ENCODE results near the gene KANK4. TPM values are rescaled to one million over a fixed set of nuclear protein-coding genes. Genes with fewer than 3 reads are reported as not detected.

Gene KANK4
- total RNA-seq, 1 donor from 2014 or later = 1.0 TPM

GRCh38 chr1:62343911-62344310, 24.7 kb upstream of the KANK4 start:
- no peak for TF ChIP-seq CTCF (IDR thresholded peaks at IDR 0.05; ENCODE audit: unreplicated experiment)
- H3K27me3 Mint-ChIP-seq = peaks cover 20% of the 10 kb centered on the region
- no peaks in the 10 kb centered on the region for H3K9me3 Mint-ChIP-seq (ENCODE audit: low read depth)

DNA sequence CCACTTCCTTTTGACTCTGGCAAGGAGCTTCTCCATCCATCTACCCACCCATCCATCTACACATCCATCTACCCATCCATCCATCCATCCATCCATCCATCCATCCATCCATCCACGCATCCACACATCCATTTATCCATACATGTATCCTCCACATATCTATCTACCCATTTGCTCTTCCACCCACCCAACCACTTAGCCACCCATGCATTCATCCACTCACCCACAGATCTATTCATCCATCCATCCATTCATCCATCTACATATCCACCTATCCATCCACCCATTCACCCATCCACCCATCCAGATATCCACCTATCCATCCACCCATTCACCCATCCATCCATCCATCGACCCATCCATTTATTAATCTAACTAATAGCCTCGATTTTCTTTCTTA, 23.0 kb upstream of the KANK4 start:
- Mint-ChIP-seq H3K27me3 (peaks cover 24% of the 10 kb centered on the region), H3K9me3 (ENCODE audit: low read depth) (no peaks in the 10 kb centered on the region)
- no peak for TF ChIP-seq CTCF (IDR thresholded peaks at IDR 0.05; ENCODE audit: unreplicated experiment)

More at GRCh38 chr1:62343911-62344310, 24.7 kb upstream of the KANK4 start:
- no peaks in the 10 kb centered on the region for H3K36me3 Mint-ChIP-seq (ENCODE audit: insufficient read depth)
- H3K4me1 Mint-ChIP-seq (ENCODE audit: low read depth) = no peaks in the 10 kb centered on the region
- H3K4me3 Mint-ChIP-seq (ENCODE audit: low read depth) = no peak overlapping the region
- no peak overlapping the region for H3K27ac Mint-ChIP-seq
- no peak for DNase-seq (ENCODE audit: low spot score, unreplicated experiment)

GRCh38 chr1:62341615-62342014, 22.4 kb upstream of the KANK4 start:
- Mint-ChIP-seq H3K36me3 (ENCODE audit: insufficient read depth) (no peaks in the 10 kb centered on the region), H3K4me3 (ENCODE audit: low read depth) (no peak overlapping the region), H3K9me3 (ENCODE audit: low read depth) (no peaks in the 10 kb centered on the region), H3K27ac (no peak overlapping the region), H3K27me3 (peaks cover 24% of the 10 kb centered on the region), H3K4me1 (ENCODE audit: low read depth) (peaks cover 8% of the 10 kb centered on the region)
- no peak for DNase-seq (ENCODE audit: low spot score, unreplicated experiment)
- TF ChIP-seq CTCF (IDR thresholded peaks at IDR 0.05; ENCODE audit: unreplicated experiment) = no peak

More for the DNA sequence above, 23.0 kb upstream of the KANK4 start:
- no peak overlapping the region for H3K27ac Mint-ChIP-seq
- H3K4me3 Mint-ChIP-seq (ENCODE audit: low read depth) = no peak overlapping the region
- H3K4me1 Mint-ChIP-seq (ENCODE audit: low read depth) = peaks cover 8% of the 10 kb centered on the region
- no peaks in the 10 kb centered on the region for H3K36me3 Mint-ChIP-seq (ENCODE audit: insufficient read depth)
- DNase-seq (ENCODE audit: low spot score, unreplicated experiment) = no peak

DNA sequence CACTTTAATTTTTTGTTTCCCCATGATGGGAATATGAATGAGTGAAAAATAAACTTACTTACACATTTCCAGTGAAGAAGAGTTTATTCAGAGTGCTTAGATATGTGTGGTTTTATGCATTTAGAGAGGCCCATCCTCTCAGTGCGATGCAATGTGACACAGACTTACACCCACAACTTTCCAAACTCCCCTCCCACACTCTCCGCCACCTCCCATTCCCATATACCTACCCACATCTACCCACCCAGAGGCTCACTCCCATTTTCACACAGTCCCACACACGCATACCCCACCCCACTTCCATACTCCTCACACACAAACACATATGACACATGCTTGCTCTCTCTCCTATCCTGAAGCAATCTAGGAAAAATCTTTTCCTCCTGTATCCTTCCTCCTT, 21.9 kb upstream of the KANK4 start:
- Mint-ChIP-seq H3K4me3 (ENCODE audit: low read depth) (no peak overlapping the region), H3K4me1 (ENCODE audit: low read depth) (peaks cover 8% of the 10 kb centered on the region), H3K27me3 (peaks cover 24% of the 10 kb centered on the region), H3K27ac (peak overlapping the region; percentile 14), H3K36me3 (ENCODE audit: insufficient read depth) (no peaks in the 10 kb centered on the region), H3K9me3 (ENCODE audit: low read depth) (no peaks in the 10 kb centered on the region)
- no peak for TF ChIP-seq CTCF (IDR thresholded peaks at IDR 0.05; ENCODE audit: unreplicated experiment)
- no peak for DNase-seq (ENCODE audit: low spot score, unreplicated experiment)

DNA sequence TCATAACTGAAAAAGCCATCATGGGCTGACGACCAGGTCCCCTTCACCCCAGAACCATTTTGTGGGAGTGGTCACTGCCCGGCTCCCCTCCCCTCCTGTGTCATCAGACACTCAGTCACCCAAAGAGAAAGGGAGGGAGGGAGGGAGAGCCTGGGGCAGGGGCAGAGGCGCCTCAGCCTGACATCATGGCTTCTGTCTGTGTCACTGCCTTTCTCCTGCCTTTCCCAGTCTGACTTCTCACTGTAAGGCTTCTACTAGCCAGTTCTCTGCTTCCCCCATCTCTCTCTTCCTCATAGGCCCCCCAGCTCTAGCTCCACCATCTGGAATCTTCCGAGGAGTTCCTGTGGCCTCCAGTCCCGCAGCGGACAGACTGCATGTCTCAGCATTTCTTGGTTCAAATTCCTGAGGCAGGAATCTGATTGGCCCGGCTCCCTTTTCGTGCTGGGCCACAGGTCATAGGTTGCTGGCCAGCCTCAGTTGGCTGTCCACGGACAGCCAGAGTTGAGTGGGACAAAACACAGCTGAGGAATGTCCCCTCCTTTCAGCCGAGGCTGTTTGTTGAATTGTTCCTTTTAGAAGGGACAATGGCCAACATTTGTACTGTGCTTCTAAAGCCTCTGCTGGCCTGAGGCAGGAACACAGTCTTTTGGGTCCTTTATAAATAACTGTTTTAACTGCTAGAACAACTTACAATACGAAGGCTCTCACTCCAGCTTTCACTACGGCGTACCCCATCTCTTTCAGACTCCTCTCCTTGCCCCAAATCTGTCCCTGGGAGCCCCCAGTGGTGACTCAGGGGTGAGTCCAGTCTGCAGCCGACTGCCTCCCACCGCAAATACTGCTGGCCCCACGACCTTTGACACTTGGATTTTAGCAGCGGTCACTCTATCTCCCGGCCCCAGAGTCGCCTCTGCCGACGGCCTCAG, 18.7 kb upstream of the KANK4 start:
- Mint-ChIP-seq H3K9me3 (ENCODE audit: low read depth) (no peaks in the 10 kb centered on the region), H3K27ac (peak overlapping the region; percentile 92), H3K27me3 (peaks cover 18% of the 10 kb centered on the region), H3K4me3 (ENCODE audit: low read depth) (no peak overlapping the region), H3K4me1 (ENCODE audit: low read depth) (peaks cover 8% of the 10 kb centered on the region), H3K36me3 (ENCODE audit: insufficient read depth) (no peaks in the 10 kb centered on the region)
- DNase-seq (ENCODE audit: low spot score, unreplicated experiment) = no peak
- TF ChIP-seq CTCF (IDR thresholded peaks at IDR 0.05; ENCODE audit: unreplicated experiment) = no peak

All from progenitor cell of endocrine pancreas (in vitro differentiated cells).